Panc1 (cell line): Measurements from ENCODE around the gene MAN1A1. TPM values are rescaled to one million over a fixed set of nuclear protein-coding genes. Genes with fewer than 3 reads are reported as not detected.

ENCODE experiments used
- ATAC-seq: fragments of 200-7000 bp; cut with Tn5 transposase; 2 replicates; pipeline ENCODE4 v1.9.1; 2020; ENCODE audit warnings: mild to moderate bottlenecking, moderate library complexity
- BruUV-seq: library from RNA; stranded (reverse); fragments of 400-500 nt; replicated peaks from 2 replicates; lab custom pipeline; 2021; lab: Mats Ljungman, UMichigan
- CTCF ChIA-PET: fragments of 300-600 bp; sonication (Branson Sonifier 250); formaldehyde crosslinking; loops from one replicate; lab custom pipeline; 2022; ENCODE audit warnings: antibody characterized with exemption; lab: Charles Lee
- POLR2A ChIA-PET: fragments of 300-600 bp; sonication (Branson Sonifier 250); formaldehyde crosslinking; loops from one replicate; lab custom pipeline; 2022; ENCODE audit warnings: antibody characterized with exemption; lab: Charles Lee
- DNase-seq: peaks from one replicate; pipeline ENCODE4 v3.0.0-alpha.2; 2010; ENCODE audit warnings: low read depth, low spot score
- H3K27ac ChIP-seq: 2 replicates; pipeline ENCODE4 v1.5.1; 2011; ENCODE audit warnings: mild to moderate bottlenecking, low read length, inconsistent platforms
- H3K27me3 ChIP-seq: fragments of 200-500 bp; sonication (Bioruptor generic); 2 replicates; pipeline ENCODE4 v1.6.0; 2014; ENCODE audit warnings: low read length, inconsistent platforms; ENCODE audit not compliant: control insufficient read depth, insufficient read depth
- H3K36me3 ChIP-seq: fragments of 200-500 bp; sonication (Bioruptor generic); 2 replicates; pipeline ENCODE4 v1.5.1; 2014; ENCODE audit warnings: inconsistent platforms, mild to moderate bottlenecking, low read length, moderate library complexity; ENCODE audit not compliant: control insufficient read depth, insufficient read depth
- H3K4me1 ChIP-seq: 2 replicates; pipeline ENCODE4 v1.5.1; 2011; ENCODE audit warnings: inconsistent platforms, mild to moderate bottlenecking, low read length, moderate library complexity; ENCODE audit not compliant: control insufficient read depth, insufficient read depth
- H3K4me3 ChIP-seq, 2 experiments: 2 replicates each; pipeline ENCODE4 v1.5.1; 2011 to 2012; ENCODE audit warnings: low read depth in 2 of 2, low read length in 2 of 2, mild to moderate bottlenecking in 2 of 2, inconsistent platforms in 1 of 2, moderate library complexity in 1 of 2
- H3K9me3 ChIP-seq: fragments of 200-500 bp; sonication (Bioruptor generic); 2 replicates; pipeline ENCODE4 v1.5.1; 2014; ENCODE audit warnings: low read depth, mild to moderate bottlenecking, inconsistent platforms, low read length, moderate library complexity; ENCODE audit not compliant: control insufficient read depth, insufficient read depth
- CTCF ChIP-seq: fragments of 450-650 bp; IDR thresholded peaks from 2 replicates; pipeline ENCODE4 v1.5.1; 2017; ENCODE audit warnings: mild to moderate bottlenecking
- POLR2AphosphoS5 ChIP-seq: IDR thresholded peaks from 2 replicates; pipeline ENCODE4 v1.6.1; 2012; ENCODE audit warnings: mild to moderate bottlenecking, low read depth, low read length, moderate library complexity
- REST ChIP-seq, 2 experiments: IDR thresholded peaks; 2 replicates each; pipeline ENCODE4 v1.6.1; 2011 to 2012; ENCODE audit warnings: low read depth in 2 of 2, control low read depth in 1 of 2, low read length in 1 of 2, mild to moderate bottlenecking in 1 of 2, moderate library complexity in 1 of 2; ENCODE audit not compliant: insufficient read depth in 1 of 2
- SIN3A ChIP-seq: IDR thresholded peaks from 2 replicates; pipeline ENCODE4 v1.6.1; 2012; ENCODE audit warnings: low read depth, mild to moderate bottlenecking, low read length, moderate library complexity, borderline replicate concordance; ENCODE audit not compliant: insufficient read depth
- TCF7L2 ChIP-seq: IDR thresholded peaks from 2 replicates; pipeline ENCODE4 v1.6.1; 2011; ENCODE audit warnings: mild to moderate bottlenecking, low read depth, low read length, inconsistent platforms
- in situ Hi-C: cut with HindIII; loops from 2 replicates; pipeline ENCODE4 v1.10.0; 2016; ENCODE audit warnings: low sequenced_read_pairs, low pct_unique_long_range_greater_than_20kb
- intact Hi-C: fragments of 100-400 bp; cut with micrococcal nuclease; formaldehyde crosslinking; loops from one replicate; pipeline ENCODE4 v1.10.0; 2022; ENCODE audit not compliant: unreplicated experiment
- total RNA-seq: library from RNA; stranded (reverse); gene quantifications from one replicate; pipeline ENCODE4 v1.2.1, GENCODE V29; 2021; ENCODE audit not compliant: unreplicated experiment

The MAN1A1 gene
- total RNA-seq, 1 experiment from 2014 or later = 3.2 TPM

- intact Hi-C loops = no loop called here
- POLR2A ChIA-PET = no interaction called here
- DNase-seq (no peak), ATAC-seq (no peak)
- no peaks in the 10 kb centered on the region for H3K36me3 ChIP-seq
- no peak for TF ChIP-seq REST (IDR thresholded peaks at IDR 0.05; ENCODE audit: insufficient read depth in 1 of 2, low read depth in 2 of 2, low read length in 1 of 2)
- no peak for TF ChIP-seq POLR2AphosphoS5
- TF ChIP-seq TCF7L2 = no peak
- CTCF ChIA-PET = no interaction called here
- H3K9me3 ChIP-seq = no peaks in the 10 kb centered on the region
- no peak overlapping the region for H3K27ac ChIP-seq
- in situ Hi-C loops = no loop called here
- H3K4me3 ChIP-seq = no peak overlapping the region
- peaks cover 3% of the 10 kb centered on the region; the same call in 1 of the 2 replicates for H3K27me3 ChIP-seq
- BruUV-seq = no TSS peak
- H3K4me1 ChIP-seq = no peaks in the 10 kb centered on the region
Measured at GRCh38 chr6:119171088-119171841, 178.3 kb downstream of the MAN1A1 start.

- Histone ChIP-seq H3K4me1 (no peaks in the 10 kb centered on the region), H3K4me3 (no peak overlapping the region), H3K36me3 (no peaks in the 10 kb centered on the region), H3K27me3 (peaks cover 3% of the 10 kb centered on the region; the same call in 1 of the 2 replicates), H3K9me3 (no peaks in the 10 kb centered on the region), H3K27ac (no peak overlapping the region)
- DNase-seq (no peak), ATAC-seq (no peak)
- no TSS peak for BruUV-seq
- TF ChIP-seq TCF7L2 = no peak
- TF ChIP-seq POLR2AphosphoS5 = no peak
- TF ChIP-seq SIN3A = no peak
- TF ChIP-seq CTCF = no peak
- TF ChIP-seq REST (IDR thresholded peaks at IDR 0.05; ENCODE audit: insufficient read depth in 1 of 2, low read depth in 2 of 2, low read length in 1 of 2) = no peak
- in situ Hi-C loops = no loop called here
- intact Hi-C loops = no loop called here
- ChIA-PET POLR2A (no interaction called here), CTCF (no interaction called here)
Measured at GRCh38 chr6:119170447-119171087, 179.0 kb downstream of the MAN1A1 start.
